Activated T-cell treated with anti-CD3 and anti-CD28 coated beads for 1 hour (primary cell): ENCODE measurements around the gene LRRC73.
"Not testable (repeated sequence)": the region's sequence is repeated elsewhere in the genome, so short reads cannot be mapped to it uniquely, and the experiment has no call there.

ENCODE experiments used
- DNase-seq: peaks from one replicate; pipeline ENCODE4 v3.0.0-alpha.2; 2020; ENCODE audit warnings: low read depth

Gene LRRC73

DNA sequence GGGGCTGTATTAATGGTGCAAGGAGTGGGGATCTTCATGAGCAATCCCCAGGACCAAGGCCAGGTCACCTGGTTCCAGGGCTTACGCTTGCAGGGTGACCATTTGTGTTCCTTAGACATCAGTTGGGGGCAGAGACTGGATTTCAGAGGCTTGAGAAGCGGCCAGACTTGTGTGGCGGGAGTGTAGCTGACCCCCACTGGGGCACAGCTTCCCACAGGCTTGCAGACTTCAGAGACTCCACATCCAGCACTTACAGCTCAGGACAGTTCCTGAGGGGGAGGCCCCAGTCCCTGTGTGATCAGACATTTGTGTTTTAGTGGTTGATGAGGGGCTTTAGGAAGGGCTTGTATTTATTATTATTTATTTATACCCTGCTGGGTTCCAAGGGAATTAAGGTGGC is 17.5 kb downstream of the LRRC73 start:
- DNase-seq, result no peak

GRCh38 chr6:43491750-43492661 is 18.1 kb downstream of the LRRC73 start:
- DNase-seq, result no peak

DNA sequence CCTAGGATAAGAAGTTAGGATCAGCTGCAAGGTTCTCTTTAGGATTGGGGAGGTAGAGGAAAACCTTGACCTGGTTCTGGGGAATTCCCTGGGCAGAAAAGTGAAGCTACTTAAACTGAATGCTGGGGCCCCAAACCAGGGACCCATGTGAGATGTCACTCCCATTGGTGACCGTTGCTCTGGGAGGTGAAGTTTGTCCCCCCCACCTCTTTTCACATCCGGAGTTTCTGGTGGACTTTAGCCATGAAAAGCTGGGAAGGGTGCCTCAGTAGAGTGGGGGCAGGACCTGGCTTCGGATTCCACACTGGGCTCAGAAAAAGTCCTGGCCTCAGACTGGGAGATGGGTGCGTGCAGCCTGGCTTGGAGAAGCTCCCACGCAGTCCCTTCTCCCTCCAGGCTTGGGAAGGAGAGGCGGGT is 19.6 kb downstream of the LRRC73 start:
- no peak for DNase-seq

GRCh38 chr6:43489277-43490072 is 20.7 kb downstream of the LRRC73 start:
- no peak for DNase-seq

DNA sequence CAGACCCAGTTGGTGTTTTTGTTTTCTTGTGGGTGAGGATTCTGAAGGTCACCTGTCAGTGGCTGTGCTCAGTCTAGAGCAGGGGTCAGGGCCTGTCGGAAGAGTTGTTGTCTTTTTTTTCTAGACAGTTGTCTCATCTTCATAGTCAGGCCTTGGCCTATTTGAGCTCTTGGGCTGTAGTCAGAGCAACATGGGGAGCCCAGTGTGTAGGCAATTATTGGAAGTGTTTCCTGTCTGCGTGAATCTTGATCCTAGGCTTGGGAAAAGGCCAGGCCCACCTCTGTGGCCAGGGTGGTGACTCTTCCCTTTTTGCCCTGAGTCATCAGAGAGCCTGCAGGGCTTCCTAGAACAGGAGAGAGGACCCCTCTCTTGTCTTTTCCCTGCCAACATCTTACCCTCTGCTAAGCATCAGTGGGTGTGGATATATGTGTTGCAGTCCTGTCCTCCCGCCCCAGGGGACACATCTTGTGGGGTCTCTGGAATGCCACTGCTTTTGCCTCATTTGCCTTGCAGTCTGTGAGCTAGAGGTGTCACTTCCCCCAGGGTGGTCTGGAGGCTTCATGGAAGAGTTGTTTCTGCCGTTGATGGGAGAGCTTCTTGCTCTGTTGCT is 21.4 kb downstream of the LRRC73 start:
- DNase-seq, result no peak

DNA sequence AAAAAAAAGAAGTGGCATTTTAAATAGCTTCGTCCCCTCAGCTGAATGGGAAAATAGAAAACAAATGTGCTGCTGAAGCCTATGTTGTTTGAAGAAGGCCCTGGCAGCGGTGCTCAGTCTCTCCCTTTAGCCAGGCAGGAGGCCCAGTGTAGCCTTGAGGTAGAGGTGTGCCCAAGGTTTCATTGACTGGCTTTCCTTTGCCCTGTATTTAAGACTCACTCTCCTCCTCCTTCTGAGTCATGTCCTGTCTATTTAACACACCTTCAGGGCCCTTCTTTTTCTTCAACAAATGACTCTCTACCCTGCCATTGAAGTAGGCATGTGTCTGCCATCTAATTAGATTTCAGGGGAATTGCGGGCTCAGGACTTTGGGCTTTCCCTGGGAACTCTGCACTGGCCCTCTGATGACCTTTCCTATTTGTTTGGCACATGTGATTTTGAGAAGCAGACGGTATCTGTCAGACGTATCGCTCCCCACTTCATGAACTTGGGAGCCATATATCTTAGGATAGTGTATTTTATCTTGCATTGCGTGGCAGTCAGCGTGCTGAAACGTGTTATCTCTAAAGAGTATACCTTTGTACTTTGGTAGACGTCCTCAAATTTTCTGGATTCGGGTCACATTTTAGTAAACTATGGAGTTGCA is 28.4 kb downstream of the LRRC73 start:
- DNase-seq, result no peak

DNA sequence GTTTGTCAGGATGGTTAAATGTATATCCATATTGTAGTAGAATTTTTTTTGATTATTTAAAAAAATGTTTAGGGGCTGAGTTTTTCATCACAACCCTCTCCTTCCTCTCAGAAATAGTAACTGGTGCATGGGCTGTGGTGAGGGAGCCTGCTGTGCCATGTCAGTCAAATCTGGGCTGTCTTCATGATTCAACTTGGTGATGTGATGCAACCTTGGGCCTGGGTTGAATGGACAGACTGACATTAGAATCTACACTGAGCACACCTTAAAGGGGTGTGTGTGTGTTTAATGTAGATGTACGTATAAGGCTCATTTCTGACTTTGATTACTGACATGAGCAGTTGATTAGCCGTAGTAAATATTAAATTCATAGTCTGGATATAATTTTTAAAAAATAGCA is 29.1 kb downstream of the LRRC73 start:
- DNase-seq, result no peak

GRCh38 chr6:43478008-43478372 is 32.2 kb downstream of the LRRC73 start:
- no peak for DNase-seq

- peak; percentile 98 for DNase-seq
Measured at GRCh38 chr6:43477235-43478007, 32.7 kb downstream of the LRRC73 start, which contains the start of gene TJAP1. Gene TJAP1, plus strand, starts transcription at chr6:43477570. Its CDS starts 21,432 bp downstream, at chr6:43499002.

DNA sequence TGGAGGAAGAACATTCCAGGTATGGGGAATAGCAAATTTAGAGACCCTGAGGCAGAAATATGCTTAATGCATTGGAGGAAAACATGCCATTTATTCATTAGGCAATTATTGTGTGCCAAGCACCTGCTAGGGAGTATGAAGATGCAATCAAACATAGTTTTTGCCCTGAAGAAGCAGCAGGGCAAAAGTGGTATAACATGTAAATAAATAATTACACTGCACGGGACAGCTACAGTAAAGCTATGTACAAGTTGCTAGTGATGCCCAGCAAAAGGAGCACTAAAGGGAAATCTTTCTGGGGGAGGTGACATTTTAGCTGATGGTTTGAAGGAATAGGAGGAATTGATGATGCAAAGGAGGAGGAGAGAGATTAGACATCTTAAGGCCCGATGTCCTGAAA is 33.4 kb downstream of the LRRC73 start:
- no peak for DNase-seq

DNA sequence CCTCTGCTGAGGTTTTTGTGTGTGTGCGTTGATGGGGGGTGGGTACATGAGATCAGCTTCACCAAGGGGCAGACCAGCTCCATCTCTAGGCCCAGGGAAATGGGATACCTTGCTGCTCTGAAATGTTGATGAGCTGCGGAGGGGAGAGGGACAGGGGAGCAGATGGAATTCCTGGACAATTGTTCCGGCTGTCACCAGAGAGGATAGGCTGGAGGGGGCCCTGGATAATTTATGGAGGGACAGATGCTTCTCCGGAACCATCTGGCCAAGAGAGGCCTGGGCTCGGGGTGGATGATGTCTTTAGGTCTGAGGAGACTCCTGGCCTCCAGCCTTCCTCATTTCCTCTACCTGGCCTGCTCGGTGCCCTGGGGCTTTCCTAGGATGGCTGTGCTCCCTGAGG is 34.6 kb downstream of the LRRC73 start:
- no peak for DNase-seq

DNA sequence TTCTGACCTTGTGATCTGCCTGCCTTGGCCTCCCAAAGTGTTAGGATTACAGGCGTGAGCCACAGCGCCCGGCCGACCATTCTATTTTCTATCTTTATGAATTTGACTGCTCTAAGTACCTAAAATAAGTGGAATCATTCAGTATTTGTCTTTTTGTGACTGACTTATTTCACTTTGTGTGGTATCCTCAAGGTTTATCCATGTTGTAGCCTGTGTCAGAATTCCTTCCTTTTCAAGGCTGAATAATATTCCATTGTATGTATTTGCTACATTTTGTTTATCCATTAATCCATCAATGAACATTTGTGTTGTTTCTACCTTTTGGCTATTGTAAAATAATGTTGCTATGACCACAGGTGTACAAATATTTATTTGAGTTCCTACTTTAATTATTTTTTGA is 37.6 kb downstream of the LRRC73 start:
- no peak for DNase-seq

DNA sequence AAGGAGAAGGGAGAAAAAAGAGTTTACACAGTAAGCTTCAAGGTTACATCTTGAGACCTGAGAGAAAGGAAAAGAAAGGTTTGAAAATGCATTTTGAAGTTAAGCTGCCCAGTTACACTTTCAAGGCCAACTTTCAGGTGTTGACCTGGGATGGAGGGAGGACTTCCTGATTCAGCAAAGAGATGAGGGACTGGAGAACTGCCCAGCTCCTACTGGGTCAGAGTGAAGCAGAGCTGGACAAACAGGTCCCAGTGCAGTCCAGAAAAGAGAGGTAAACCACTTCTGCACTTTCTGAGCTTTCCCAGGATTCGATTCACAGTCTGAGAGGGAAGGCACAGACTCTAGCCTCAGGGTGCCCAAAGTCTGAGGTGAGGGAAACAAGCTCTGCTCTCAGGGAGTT is 38.7 kb downstream of the LRRC73 start:
- no peak for DNase-seq

DNA sequence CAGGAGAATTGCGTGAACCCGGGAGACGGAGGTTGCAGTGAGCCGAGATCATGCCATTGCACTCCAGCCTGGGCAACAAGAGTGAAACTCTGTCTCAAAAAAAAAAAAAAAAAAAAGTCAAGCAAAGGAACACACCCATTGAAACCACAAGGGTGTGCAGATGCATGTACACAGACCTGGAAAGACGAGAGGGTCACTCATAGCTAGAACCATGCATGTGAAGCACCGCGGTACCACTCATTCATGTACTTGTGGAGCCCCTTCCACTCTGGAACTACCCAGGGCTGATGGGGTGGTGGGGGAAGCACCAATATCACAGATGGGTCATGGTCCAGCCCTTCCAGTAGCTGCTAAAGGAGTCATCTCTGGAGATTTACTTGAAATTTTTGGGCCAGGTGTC is 40.2 kb downstream of the LRRC73 start:
- DNase-seq, result no peak

- no peak for DNase-seq
Measured at GRCh38 chr6:43468748-43469681, 41.1 kb downstream of the LRRC73 start.

- DNase-seq, result no peak
Measured at GRCh38 chr6:43468240-43468639, 41.9 kb downstream of the LRRC73 start.

GRCh38 chr6:43467752-43468151 is 42.4 kb downstream of the LRRC73 start:
- DNase-seq, result no peak

DNA sequence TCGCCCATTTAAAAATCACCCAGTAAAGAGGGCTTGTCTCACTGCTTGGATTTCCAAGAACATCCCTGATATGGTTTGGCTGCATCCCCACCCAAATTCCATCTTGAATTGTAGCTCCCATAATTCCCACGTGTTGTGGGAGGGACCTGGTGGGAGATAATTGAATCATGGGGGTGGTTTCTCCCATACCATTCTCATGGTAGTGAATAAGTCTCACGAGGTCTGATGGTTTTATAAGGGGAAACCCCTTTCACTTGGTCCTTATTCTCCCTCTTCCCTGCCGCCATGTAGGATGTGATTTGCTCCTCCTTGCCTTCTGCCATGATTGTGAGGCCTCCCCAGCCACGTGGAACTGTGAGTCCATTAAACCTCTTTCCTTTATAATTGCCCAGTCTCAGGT is 42.9 kb downstream of the LRRC73 start:
- DNase-seq, result not testable (repeated sequence)

DNA sequence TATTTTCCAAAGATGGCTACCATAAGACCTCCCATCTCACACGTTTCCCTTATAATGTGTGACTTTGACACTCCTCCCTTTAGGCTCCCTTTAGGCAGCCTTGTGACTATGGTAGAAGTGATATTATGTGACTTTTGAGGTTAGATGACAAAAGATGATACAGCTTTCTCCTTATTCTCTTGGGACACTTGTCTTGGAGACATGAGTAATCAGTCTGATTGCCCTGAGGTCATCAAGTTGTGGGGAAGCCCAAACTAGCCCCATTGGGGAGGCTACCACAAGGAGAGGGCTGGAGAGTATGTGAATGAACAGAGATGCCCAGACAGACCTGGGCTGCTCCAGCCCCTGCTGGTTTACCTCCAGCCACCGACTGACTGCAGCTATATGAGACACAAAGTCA is 44.2 kb downstream of the LRRC73 start:
- no peak for DNase-seq

DNA sequence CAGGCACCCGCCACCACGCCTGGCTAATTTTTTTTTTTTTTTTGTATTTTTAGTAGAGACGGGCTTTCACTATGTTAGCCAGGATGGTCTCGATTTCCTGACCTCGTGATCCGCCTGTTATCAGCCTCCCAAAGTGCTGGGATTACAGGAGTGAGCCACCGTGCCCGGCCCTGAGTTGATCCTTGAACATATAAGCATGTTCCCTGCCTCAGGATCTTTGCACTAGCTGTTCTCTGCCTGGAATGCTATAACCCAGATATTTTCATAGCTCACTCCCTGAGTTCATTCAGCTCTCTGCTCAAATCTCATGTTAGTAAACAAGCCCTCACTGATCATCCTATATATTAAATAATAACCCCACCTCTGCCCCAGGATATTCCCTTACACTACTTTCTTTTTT is 45.8 kb downstream of the LRRC73 start:
- DNase-seq, result no peak
